ENCODE data around the gene TCAF1.

DNA sequence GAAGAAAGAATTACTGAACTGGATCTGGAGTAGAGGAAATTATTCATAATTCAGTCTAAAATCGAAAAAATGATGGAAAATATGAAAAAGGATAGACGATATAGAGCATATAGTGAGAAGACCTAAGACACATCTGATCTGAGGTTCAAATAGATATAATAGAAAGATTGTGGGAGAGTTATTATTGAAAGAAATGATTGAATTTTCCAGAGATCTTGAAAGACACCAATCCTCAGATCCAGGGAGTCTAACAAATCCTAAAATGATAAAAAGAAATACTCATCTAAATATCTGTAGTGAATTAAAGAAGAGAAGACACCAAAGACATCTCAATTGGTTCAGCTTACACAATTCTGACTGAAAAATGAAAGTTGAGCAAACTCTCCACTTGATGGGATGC is 12.9 kb downstream of the TCAF1 start:
- no peak for TF ChIP-seq TAF1 (IDR thresholded peaks at IDR 0.05; ENCODE audit: low read depth, low read length)
- TF ChIP-seq POLR2AphosphoS5 (IDR thresholded peaks at IDR 0.05; ENCODE audit: low read depth, low read length) = no peak
- TF ChIP-seq POLR2A (IDR thresholded peaks at IDR 0.05; ENCODE audit: low read depth, low read length) = no peak
